K562 (cell line): ENCODE measurements around the gene MRNIP. TPM values are rescaled to one million over a fixed set of nuclear protein-coding genes. Genes with fewer than 3 reads are reported as not detected.

Experiments
- ATAC-seq: fragments of 200-7000 bp; cut with Tn5 transposase; 3 replicates; pipeline ENCODE4 v1.9.1; 2020; ENCODE audit warnings: moderate library complexity
- BruUV-seq: library from RNA; stranded (reverse); fragments of 400-500 nt; replicated peaks from 2 replicates; lab custom pipeline; 2021; lab: Mats Ljungman, UMichigan
- CTCF ChIA-PET: fragments of 300-600 bp; formaldehyde crosslinking; extraction: SDS; loops from one replicate; lab custom pipeline; 2021; ENCODE audit warnings: low intra/inter-chr PET ratio; lab: Yijun Ruan, JAX
- POLR2A ChIA-PET: fragments of 300-600, 350-650 bp; sonication (Branson Sonifier 250); formaldehyde crosslinking; extraction: SDS; loops from one replicate; lab custom pipeline; 2021; ENCODE audit warnings: antibody characterized with exemption, inconsistent platforms; lab: Yijun Ruan, JAX
- DNase-seq, 4 experiments: peaks; one replicate each; pipeline versions ENCODE4 v3.0.0 to v3.0.0-alpha.2; 2011 to 2018; ENCODE audit warnings: low spot score in 3 of 4, mixed read lengths in 3 of 4; ENCODE audit errors: extremely low read depth in 1 of 4
- FAIRE-seq: peaks from 2 replicates; lab custom pipeline; 2011; peaks lifted over from hg19 to GRCh38; lab: Jason Lieb, UNC
- H2AFZ ChIP-seq: 2 replicates; pipeline ENCODE4 v1.6.0; 2011; ENCODE audit warnings: low read depth, low read length, control low read depth, inconsistent platforms
- H3K27ac ChIP-seq: fragments of 200-600 bp; 3 replicates; pipeline ENCODE4 v1.8.0; 2011; ENCODE audit warnings: low read depth, mild to moderate bottlenecking, control low read depth, inconsistent platforms, low read length, moderate library complexity, mixed read lengths; ENCODE audit errors: extremely low read depth
- H3K27me3 ChIP-seq, 2 experiments: fragments of 300-600 bp in 1 of 2; 2 replicates in 1 of 2; 3 replicates in 1 of 2; pipeline versions ENCODE4 v1.6.0 to v1.8.0; 2011; ENCODE audit warnings: inconsistent platforms in 2 of 2, low read length in 2 of 2, mild to moderate bottlenecking in 1 of 2, mixed read lengths in 1 of 2, moderate library complexity in 1 of 2; ENCODE audit not compliant: control insufficient read depth in 2 of 2, insufficient read depth in 2 of 2
- H3K36me3 ChIP-seq: fragments of 300-600 bp; 3 replicates; pipeline ENCODE4 v1.8.0; 2011; ENCODE audit warnings: mild to moderate bottlenecking, low read length, inconsistent platforms; ENCODE audit not compliant: control insufficient read depth, insufficient read depth
- H3K4me1 ChIP-seq, 2 experiments: fragments of 200-600 bp in 1 of 2; replicated peaks in 1 of 2; 2 replicates in 1 of 2; 3 replicates in 1 of 2; pipeline versions ENCODE4 v1.5.1 to v1.8.0; 2011; ENCODE audit warnings: inconsistent platforms in 2 of 2, low read length in 2 of 2, mild to moderate bottlenecking in 1 of 2, mixed read lengths in 1 of 2, moderate library complexity in 1 of 2; ENCODE audit not compliant: control insufficient read depth in 2 of 2, insufficient read depth in 2 of 2
- H3K4me2 ChIP-seq: 2 replicates; pipeline ENCODE4 v1.6.1; 2011; ENCODE audit warnings: low read length, control low read depth, inconsistent platforms, mixed read lengths; ENCODE audit not compliant: insufficient read depth
- H3K4me3 ChIP-seq: fragments of 200-600 bp; sonication (generic), shearing (Covaris generic); 2 replicates; pipeline ENCODE4 v1.5.1; 2016; ENCODE audit warnings: control low read depth, inconsistent platforms
- H3K79me2 ChIP-seq: fragments of 200-600 bp; 3 replicates; pipeline ENCODE4 v1.8.0; 2011; ENCODE audit warnings: low read length, inconsistent platforms; ENCODE audit not compliant: control insufficient read depth, insufficient read depth
- H3K9ac ChIP-seq, 2 experiments: 2 replicates each; pipeline versions ENCODE4 v1.6.0 to v1.6.1; 2011; ENCODE audit warnings: low read depth in 2 of 2, low read length in 2 of 2, control low read depth in 1 of 2, inconsistent platforms in 1 of 2, mild to moderate bottlenecking in 1 of 2, mixed read lengths in 1 of 2; ENCODE audit not compliant: insufficient read depth in 1 of 2
- H3K9me1 ChIP-seq: one replicate; pipeline ENCODE4 v1.6.0; 2011; ENCODE audit warnings: inconsistent platforms, mild to moderate bottlenecking, low read length, moderate library complexity; ENCODE audit not compliant: control insufficient read depth, insufficient read depth
- H3K9me3 ChIP-seq: replicated peaks from 2 replicates; pipeline ENCODE4 v1.5.1; 2011; ENCODE audit warnings: low read depth, low read length, inconsistent platforms; ENCODE audit not compliant: control insufficient read depth, insufficient read depth
- H4K20me1 ChIP-seq: replicated peaks from 2 replicates; pipeline ENCODE4 v1.6.1; 2011; ENCODE audit warnings: low read length, inconsistent platforms, mixed read lengths; ENCODE audit not compliant: control insufficient read depth, insufficient read depth
- CHD2 ChIP-seq: IDR thresholded peaks from 2 replicates; pipeline ENCODE4 v1.6.1; 2011; ENCODE audit warnings: low read depth, low read length
- IFI16 ChIP-seq: fragments of 250-450 bp; sonication (Bioruptor Pico); IDR thresholded peaks from 2 replicates; pipeline ENCODE4 v2.1.2; 2022; ENCODE audit warnings: mild to moderate bottlenecking, inconsistent platforms
- ZNF431 ChIP-seq: sonication (generic); formaldehyde crosslinking; IDR thresholded peaks from 2 replicates; pipeline ENCODE4 v1.8.0; 2022; ENCODE audit warnings: mild to moderate bottlenecking, missing genetic modification reagents
- ZNF764 ChIP-seq: fragments of 250-450 bp; sonication (Bioruptor Pico); IDR thresholded peaks from 2 replicates; pipeline ENCODE4 v1.4.0; 2020; ENCODE audit warnings: low read depth, mild to moderate bottlenecking, moderate library complexity
- ZNF778 ChIP-seq: fragments of 450-650 bp; formaldehyde crosslinking; IDR thresholded peaks from 2 replicates; pipeline ENCODE4 v1.4.0; 2020; ENCODE audit warnings: mild to moderate bottlenecking, moderate library complexity
- WGBS: fragments of 100-300 bp; shearing (Covaris generic); methylation state at CpG from one replicate; pipeline ENCODE4 v1.1.6; 2016; ENCODE audit warnings: low coverage, mixed read lengths; ENCODE audit not compliant: insufficient coverage; ENCODE audit errors: missing lambda C conversion rate; 5-methylcytosine and 5-hydroxymethylcytosine counted together
- in situ Hi-C: fragments of 300-500 bp; cut with MboI; formaldehyde crosslinking; loops from 4 replicates; pipeline ENCODE4 v1.15.0; 2018; ENCODE audit warnings: inconsistent platforms, mixed read lengths
- intact Hi-C: fragments of 100-400 bp; cut with micrococcal nuclease; formaldehyde crosslinking; loops from 2 replicates; pipeline ENCODE4 v1.14.2; 2022
- polyA plus RNA-seq, 8 experiments: library from polyadenylated mRNA; depleted of rRNA in 4 of 8; stranded (reverse) in 5 of 8; unstranded in 3 of 8; fragments of >200 nt; fragmentation: Nextera tagmentation in 2 of 8; fragmentation: Illumina TruSeq in 1 of 8; extraction: Ambion mirVana in 2 of 8; extraction: Trizol in 1 of 8; gene quantifications; 2 replicates each; pipeline versions ENCODE4 v1.2.1 to v1.2.3, GENCODE V29; 2011 to 2014; ENCODE audit warnings: inconsistent platforms in 1 of 8, missing spikeins in 1 of 8
- total RNA-seq, 7 experiments: library from RNA; depleted of rRNA in 6 of 7; stranded (reverse); fragments of >200 nt in 6 of 7; fragmentation: Illumina TruSeq in 2 of 7; extraction: Trizol in 2 of 7; gene quantifications; 2 replicates each; pipeline versions ENCODE4 v1.2.1 to v1.2.3, GENCODE V29; 2011 to 2021; ENCODE audit warnings: low replicate concordance in 1 of 7
- TF ChIP-seq, protein P1 (sequence below): sonication (generic); formaldehyde crosslinking; IDR thresholded peaks from 2 replicates; pipeline ENCODE4 v1.8.1; 2023; ENCODE audit warnings: mild to moderate bottlenecking, missing genetic modification reagents

Gene MRNIP
- total and polyA plus RNA-seq, 9 of the 15 experiments (the other 6 are each of a cell fraction or from before 2014, with no cell fraction given): 3.6 to 39.0 (median 16.8) TPM

DNA sequence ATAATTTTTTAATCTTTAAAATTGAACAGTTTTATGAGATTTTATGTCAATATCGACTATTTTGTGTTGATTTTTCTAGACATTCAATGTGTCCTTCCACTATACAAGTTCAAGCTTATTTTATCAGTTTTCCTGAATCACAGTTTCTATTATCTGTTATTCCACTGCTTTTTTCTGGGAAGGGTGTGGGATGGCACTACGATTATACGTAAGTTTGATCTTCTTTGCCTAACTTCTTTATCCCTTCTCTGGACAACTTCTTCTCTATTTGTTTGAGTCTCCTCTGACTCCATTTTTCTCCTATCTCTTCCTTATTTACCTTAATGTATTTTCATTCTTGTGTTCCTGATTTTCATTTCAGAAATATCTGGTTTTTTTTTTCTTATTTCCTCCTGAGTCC lies 24.5 kb upstream of the MRNIP start:
- Histone ChIP-seq H3K9me3 (peaks cover 17% of the 10 kb centered on the region), H3K9ac (no peak overlapping the region), H3K79me2 (no peaks in the 10 kb centered on the region), H3K4me3 (no peak overlapping the region), H3K27ac (no peak overlapping the region), H3K36me3 (peaks cover 74% of the 10 kb centered on the region), H3K4me1 (no peaks in the 10 kb centered on the region), H4K20me1 (no peaks in the 10 kb centered on the region), H3K27me3 (no peaks in the 10 kb centered on the region), H3K9me1 (no peaks in the 10 kb centered on the region), H2AFZ (no peak overlapping the region), H3K4me2 (no peak overlapping the region)
- TF ChIP-seq CHD2 (no peak), ZNF764 (CRISPR knock-in tag) (no peak), IFI16 (CRISPR knock-in tag) (no peak), ZNF431 (no peak), ZNF778 (CRISPR knock-in tag) (no peak)
- TF ChIP-seq, protein P1, sequence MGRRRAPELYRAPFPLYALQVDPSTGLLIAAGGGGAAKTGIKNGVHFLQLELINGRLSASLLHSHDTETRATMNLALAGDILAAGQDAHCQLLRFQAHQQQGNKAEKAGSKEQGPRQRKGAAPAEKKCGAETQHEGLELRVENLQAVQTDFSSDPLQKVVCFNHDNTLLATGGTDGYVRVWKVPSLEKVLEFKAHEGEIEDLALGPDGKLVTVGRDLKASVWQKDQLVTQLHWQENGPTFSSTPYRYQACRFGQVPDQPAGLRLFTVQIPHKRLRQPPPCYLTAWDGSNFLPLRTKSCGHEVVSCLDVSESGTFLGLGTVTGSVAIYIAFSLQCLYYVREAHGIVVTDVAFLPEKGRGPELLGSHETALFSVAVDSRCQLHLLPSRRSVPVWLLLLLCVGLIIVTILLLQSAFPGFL: no peak
- ChIA-PET POLR2A (interaction anchor here (0.7 kb wide), 1 partner anchor 77 kb away, joined by 3 read pairs; no protein-coding TSS in a partner anchor), CTCF (no interaction called here)
- 97% methylated on average over 3 of the region's 3 CpGs for WGBS
- FAIRE-seq (no peak), ATAC-seq (no peak), DNase-seq (no peak)
- no TSS peak for BruUV-seq
- in situ Hi-C loops: no loop called here
- intact Hi-C loops: no loop called here
